NB4 (cell line): ENCODE measurements around the gene HPS1.

Experiments used
- MYC ChIP-seq: IDR thresholded peaks from 2 replicates; pipeline ENCODE4 v1.6.1; 2011; ENCODE audit warnings: low read depth, low read length
- POLR2A ChIP-seq: IDR thresholded peaks from 2 replicates; pipeline ENCODE4 v1.6.1; 2011; ENCODE audit warnings: mild to moderate bottlenecking; ENCODE audit not compliant: insufficient read length; ENCODE audit errors: extremely low read depth
- TF ChIP-seq, protein P1 (sequence below): IDR thresholded peaks from one replicate; pipeline ENCODE4 v1.5.1; 2012; ENCODE audit warnings: low read depth, low read length
- TF ChIP-seq, protein P2 (sequence below): IDR thresholded peaks from 2 replicates; pipeline ENCODE4 v1.6.1; 2011; ENCODE audit warnings: low read depth, low read length

DNA sequence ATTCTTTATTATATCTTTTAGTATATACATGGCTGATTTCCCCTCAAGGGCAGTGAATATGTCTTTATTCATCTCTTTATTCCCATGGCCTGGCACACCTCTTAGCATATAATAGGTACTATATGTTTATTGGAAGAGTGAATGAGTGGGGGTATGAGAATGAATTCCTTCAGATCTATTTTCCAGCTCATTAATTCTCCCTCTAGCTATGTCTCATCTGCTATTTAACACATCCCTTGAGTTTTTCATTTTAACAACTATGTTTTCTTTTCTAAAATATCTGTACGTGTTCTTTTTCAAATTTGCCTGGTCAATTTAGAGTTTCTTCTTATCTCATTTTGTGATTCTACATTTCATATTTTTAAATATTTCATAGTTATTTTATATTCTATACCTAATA lies 14.4 kb downstream of the HPS1 start:
- TF ChIP-seq, protein P1, sequence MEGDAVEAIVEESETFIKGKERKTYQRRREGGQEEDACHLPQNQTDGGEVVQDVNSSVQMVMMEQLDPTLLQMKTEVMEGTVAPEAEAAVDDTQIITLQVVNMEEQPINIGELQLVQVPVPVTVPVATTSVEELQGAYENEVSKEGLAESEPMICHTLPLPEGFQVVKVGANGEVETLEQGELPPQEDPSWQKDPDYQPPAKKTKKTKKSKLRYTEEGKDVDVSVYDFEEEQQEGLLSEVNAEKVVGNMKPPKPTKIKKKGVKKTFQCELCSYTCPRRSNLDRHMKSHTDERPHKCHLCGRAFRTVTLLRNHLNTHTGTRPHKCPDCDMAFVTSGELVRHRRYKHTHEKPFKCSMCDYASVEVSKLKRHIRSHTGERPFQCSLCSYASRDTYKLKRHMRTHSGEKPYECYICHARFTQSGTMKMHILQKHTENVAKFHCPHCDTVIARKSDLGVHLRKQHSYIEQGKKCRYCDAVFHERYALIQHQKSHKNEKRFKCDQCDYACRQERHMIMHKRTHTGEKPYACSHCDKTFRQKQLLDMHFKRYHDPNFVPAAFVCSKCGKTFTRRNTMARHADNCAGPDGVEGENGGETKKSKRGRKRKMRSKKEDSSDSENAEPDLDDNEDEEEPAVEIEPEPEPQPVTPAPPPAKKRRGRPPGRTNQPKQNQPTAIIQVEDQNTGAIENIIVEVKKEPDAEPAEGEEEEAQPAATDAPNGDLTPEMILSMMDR = no peak
- TF ChIP-seq POLR2A = no peak
- TF ChIP-seq MYC = no peak
- TF ChIP-seq, protein P2, sequence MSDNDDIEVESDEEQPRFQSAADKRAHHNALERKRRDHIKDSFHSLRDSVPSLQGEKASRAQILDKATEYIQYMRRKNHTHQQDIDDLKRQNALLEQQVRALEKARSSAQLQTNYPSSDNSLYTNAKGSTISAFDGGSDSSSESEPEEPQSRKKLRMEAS = no peak
